DMS153 treated with DMSO at 0.1 percent for 48 hours (cell line): ENCODE results near the gene AGO1.

Experiments
- DNase-seq: peaks from one replicate; lab custom pipeline; 2025; ENCODE audit not compliant: unreplicated experiment; lab: John Stamatoyannopoulos, UW

The AGO1 gene

GRCh38 chr1:35882945-35883634 is at the start of gene AGO1:
Gene AGO1 (plus strand): TSS chr1:35883209. CDS start chr1:35883422, 213 bp downstream.
- peak; percentile 99 for DNase-seq

- no peak for DNase-seq
These were observed 49.6 kb upstream of the AGO1 start for GRCh38 chr1:35833395-35833794.

GRCh38 chr1:35834218-35834617 is 48.8 kb upstream of the AGO1 start:
- no peak for DNase-seq

GRCh38 chr1:35835398-35835797 is 47.6 kb upstream of the AGO1 start:
- DNase-seq, result peak; percentile 63

GRCh38 chr1:35836734-35837133 is 46.3 kb upstream of the AGO1 start:
- no peak for DNase-seq

DNA sequence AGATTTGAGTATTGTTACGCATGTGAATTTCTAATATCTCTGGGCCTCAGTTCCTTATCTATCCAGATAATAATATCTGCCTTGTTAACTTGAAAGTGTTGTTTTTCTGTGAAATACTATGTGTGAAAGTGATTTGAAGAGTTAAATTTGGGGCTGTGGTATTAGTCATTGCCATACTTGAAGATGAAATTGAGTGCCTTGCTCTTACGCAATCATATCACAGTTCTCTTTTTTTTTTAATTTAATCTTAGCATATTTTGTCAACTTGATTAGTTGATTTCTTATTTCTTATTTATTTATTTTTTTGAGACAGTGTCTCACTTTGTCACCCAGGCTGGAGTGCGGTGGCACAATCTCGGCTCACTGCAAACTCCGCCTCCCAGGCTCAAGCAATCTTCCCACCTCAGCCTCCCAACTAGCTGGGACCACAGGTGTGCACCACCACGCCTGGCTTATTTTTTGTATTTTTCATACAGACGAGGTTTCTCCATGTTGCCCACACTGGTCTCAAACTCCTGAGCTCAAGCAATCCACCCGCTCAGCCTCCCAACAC is 44.2 kb upstream of the AGO1 start:
- DNase-seq, result no peak

DNA sequence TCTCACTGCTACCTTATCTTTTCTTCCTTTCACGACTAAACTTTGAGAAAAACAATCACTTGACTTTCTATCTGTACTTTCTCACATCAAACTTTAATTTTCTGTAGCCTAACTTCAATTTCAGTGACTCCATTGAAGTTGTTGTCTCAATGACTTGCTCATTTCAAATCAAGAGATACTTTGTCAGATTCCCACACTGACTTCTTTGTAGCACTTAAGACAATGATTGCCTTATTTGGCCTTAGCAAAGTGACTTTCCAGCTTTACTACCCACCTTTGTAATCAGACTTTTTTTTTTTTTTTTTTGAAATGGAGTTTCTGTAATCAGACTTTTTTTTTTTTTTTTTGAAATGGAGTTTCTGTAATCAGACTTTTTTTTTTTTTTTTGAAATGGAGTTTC is 38.2 kb upstream of the AGO1 start:
- no peak for DNase-seq

GRCh38 chr1:35845766-35846165 is 37.2 kb upstream of the AGO1 start:
- no peak for DNase-seq

- no peak for DNase-seq
These were observed 35.0 kb upstream of the AGO1 start for GRCh38 chr1:35847935-35848565.

- no peak for DNase-seq
These were observed 33.0 kb upstream of the AGO1 start for GRCh38 chr1:35850051-35850450.

DNA sequence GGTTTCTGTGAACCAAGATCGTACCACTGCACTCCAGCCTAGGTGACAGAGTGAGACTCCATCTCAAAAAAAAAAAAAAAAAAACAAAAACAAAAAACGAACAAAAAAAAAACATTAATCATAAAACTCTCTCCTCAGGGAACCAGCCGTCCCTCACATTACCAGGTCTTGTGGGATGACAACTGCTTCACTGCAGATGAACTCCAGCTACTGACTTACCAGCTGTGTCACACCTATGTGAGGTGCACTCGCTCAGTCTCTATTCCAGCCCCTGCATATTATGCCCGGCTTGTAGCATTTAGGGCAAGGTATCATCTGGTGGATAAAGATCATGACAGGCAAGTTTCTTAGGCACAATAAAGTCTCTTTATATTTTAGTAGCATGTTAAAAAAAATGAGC is 32.3 kb upstream of the AGO1 start:
- DNase-seq, result no peak

- DNase-seq, result no peak
These were observed 31.7 kb upstream of the AGO1 start for GRCh38 chr1:35851132-35851869.

DNA sequence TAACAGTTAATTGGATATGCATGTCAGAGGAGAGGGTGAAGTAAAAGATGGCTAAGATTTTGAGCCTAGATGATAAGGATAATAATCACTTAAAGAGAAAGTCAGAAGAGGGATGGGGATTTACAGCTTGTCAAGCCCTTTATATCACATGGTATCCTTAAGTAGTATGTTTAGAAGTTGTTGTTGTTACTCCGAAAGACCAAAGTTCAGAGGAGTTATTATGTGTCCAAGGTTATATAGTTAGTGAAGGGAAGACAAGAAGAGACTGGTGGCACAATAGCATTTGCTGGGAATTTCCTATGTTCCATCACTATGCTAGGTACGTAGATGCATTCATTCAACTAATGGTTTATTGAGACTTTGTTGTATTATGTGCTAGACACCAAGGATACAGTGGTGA is 30.8 kb upstream of the AGO1 start:
- DNase-seq, result no peak

- peak; percentile 98 for DNase-seq
These were observed 27.9 kb upstream of the AGO1 start for GRCh38 chr1:35854989-35855700.

GRCh38 chr1:35856964-35857363 is 26.0 kb upstream of the AGO1 start:
- DNase-seq, result peak; percentile 71

GRCh38 chr1:35857830-35858229 is 25.2 kb upstream of the AGO1 start:
- peak; percentile 49 for DNase-seq

- no peak for DNase-seq
These were observed 22.3 kb upstream of the AGO1 start for GRCh38 chr1:35860696-35861095.

DNA sequence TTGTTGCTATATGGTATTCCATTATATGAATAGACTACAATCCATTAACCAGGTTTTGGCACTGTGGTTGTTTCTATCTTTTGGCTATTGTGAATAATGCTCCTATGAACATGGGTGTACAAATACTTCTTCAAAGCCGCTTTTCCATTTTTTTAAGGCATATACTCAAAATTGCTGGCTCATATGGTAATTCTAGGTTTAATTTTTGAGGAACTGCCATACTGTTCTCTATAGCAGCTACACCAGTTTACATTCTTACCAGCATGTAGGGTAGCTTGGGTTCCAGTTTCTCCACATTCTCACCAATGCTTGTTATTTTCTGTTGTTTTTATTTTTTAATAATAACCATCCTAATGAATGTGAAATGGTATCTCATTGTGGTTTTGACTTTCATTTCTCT is 19.9 kb upstream of the AGO1 start:
- no peak for DNase-seq

DNA sequence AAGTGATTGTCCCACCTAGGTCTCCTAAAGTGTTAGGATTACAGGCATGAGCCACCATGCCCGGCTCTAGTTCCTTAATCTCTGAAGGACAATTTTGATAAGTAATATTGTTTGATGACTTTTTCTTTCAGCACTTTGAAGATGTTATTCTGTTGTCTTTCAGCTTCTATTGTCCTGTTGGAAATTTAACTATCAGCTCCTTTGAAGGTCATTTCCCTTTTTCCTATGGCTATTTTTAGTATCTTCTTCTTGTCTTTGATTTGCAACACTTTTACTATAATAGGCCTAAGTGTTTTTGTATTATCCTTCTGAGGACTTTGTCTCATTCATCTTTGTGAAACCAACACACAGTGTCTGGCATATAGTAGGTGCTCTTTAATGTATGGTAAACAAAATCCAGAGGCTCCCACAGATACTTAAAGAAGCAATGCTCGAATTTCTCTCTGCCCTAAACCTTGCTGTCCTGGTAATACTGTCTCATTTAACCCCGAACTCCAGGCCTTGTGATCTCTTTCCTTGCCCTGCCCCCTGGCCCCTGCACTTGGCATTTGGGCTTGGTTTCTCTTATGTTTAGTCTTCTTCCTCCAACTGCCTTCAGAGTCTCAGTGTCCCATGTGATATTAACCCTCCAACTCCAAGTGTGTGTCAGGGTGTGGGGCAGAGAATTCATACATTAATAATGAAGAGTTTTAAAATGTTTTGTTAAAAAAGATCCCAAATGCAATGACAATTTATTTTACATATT is 19.0 kb upstream of the AGO1 start:
- no peak for DNase-seq

- no peak for DNase-seq
These were observed 18.2 kb upstream of the AGO1 start for GRCh38 chr1:35864813-35865212.

GRCh38 chr1:35866991-35867390 is 16.0 kb upstream of the AGO1 start:
- DNase-seq, result no peak
